Peyer's patch (tissue), 4 donors: Measurements from ENCODE around the gene ICAM1. TPM values are rescaled to one million over a fixed set of nuclear protein-coding genes. Genes with fewer than 3 reads are reported as not detected.

Experiments
- DNase-seq, 3 donors: peaks; one replicate each; pipeline ENCODE4 v3.0.0-alpha.2; 2017 to 2019
- H3K27ac ChIP-seq, 4 donors: fragments of 200-600 bp; sonication (generic); one replicate each; pipeline ENCODE4 v1.5.1; 2016 to 2019
- H3K27me3 ChIP-seq, 2 donors: fragments of 200-600 bp; sonication (generic); one replicate each; pipeline ENCODE4 v1.5.1; 2019
- H3K36me3 ChIP-seq, 3 donors: fragments of 200-600 bp; sonication (generic); one replicate each; pipeline ENCODE4 v1.5.1; 2016 to 2019
- H3K4me1 ChIP-seq, 4 donors: fragments of 200-600 bp; sonication (generic); one replicate each; pipeline ENCODE4 v1.5.1; 2016 to 2019
- H3K4me3 ChIP-seq, 4 donors: fragments of 200-600 bp; sonication (generic); 1 replicate in 3 of 4; 2 replicates in 1 of 4; pipeline ENCODE4 v1.5.1; 2016 to 2019; ENCODE audit warnings: mild to moderate bottlenecking in 1 of 4
- H3K9me3 ChIP-seq, 4 donors: fragments of 200-600 bp; sonication (generic); one replicate each; pipeline ENCODE4 v1.5.1; 2016 to 2019; ENCODE audit warnings: mild to moderate bottlenecking in 1 of 4
- CTCF ChIP-seq, 6 experiments: fragments of 450-650 bp in 4 of 6; fragments of 200-600 bp in 2 of 6; sonication (generic) in 1 of 6; IDR thresholded peaks; one replicate each; pipeline ENCODE4 v1.5.1; 2017 to 2019; ENCODE audit warnings: antibody characterized with exemption in 6 of 6, mild to moderate bottlenecking in 3 of 6, moderate library complexity in 1 of 6
- POLR2A ChIP-seq, 2 donors: fragments of 450-650 bp; IDR thresholded peaks; one replicate each; pipeline ENCODE4 v1.5.1; 2017; ENCODE audit warnings: antibody characterized with exemption in 2 of 2, mild to moderate bottlenecking in 2 of 2, moderate library complexity in 2 of 2
- total RNA-seq, 4 donors: library from RNA; depleted of rRNA; stranded (reverse); fragments of >200 nt; gene quantifications; one replicate each; pipeline ENCODE4 v1.1.0, GENCODE V29; 2016

ICAM1 gene, protein sequence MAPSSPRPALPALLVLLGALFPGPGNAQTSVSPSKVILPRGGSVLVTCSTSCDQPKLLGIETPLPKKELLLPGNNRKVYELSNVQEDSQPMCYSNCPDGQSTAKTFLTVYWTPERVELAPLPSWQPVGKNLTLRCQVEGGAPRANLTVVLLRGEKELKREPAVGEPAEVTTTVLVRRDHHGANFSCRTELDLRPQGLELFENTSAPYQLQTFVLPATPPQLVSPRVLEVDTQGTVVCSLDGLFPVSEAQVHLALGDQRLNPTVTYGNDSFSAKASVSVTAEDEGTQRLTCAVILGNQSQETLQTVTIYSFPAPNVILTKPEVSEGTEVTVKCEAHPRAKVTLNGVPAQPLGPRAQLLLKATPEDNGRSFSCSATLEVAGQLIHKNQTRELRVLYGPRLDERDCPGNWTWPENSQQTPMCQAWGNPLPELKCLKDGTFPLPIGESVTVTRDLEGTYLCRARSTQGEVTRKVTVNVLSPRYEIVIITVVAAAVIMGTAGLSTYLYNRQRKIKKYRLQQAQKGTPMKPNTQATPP
- 10 to 100 TPM in 2 of 4 donors, 1 to 10 TPM in 2; 2.6 to 62.7 (median 12.7) TPM for total RNA-seq

- DNase-seq, result peak; percentile 75 to 94 (median 86)
- H3K27me3 ChIP-seq, result no peaks in the 10 kb centered on the region
- TF ChIP-seq CTCF (IDR thresholded peaks at IDR 0.05) (peak in 5 of 6 experiments; percentile 18 to 35 (median 28)), POLR2A (IDR thresholded peaks at IDR 0.05) (peak; percentile 42 to 62)
- H3K4me3 ChIP-seq, result peak within 1 kb of the TSS; percentile 39 to 56 (median 54)
- peak within 1 kb of the TSS; percentile 82 to 95 (median 88) for H3K27ac ChIP-seq
- no peaks in the 10 kb centered on the region for H3K9me3 ChIP-seq
- H3K4me1 ChIP-seq, result peaks cover 0 to 15% (median 3%) of the 10 kb centered on the region in 4 donors
- H3K36me3 ChIP-seq, result no peaks in the 10 kb centered on the region
These were observed at the start of gene ICAM1 for GRCh38 chr19:10270616-10271394. ICAM1 (plus strand) TSS chr19:10271120; CDS start chr19:10271160, 40 bp downstream.

- Histone ChIP-seq H3K27ac (no peak overlapping the region), H3K27me3 (no peaks in the 10 kb centered on the region), H3K9me3 (no peaks in the 10 kb centered on the region), H3K4me1 (peaks cover 0 to 6% (median 0%) of the 10 kb centered on the region in 4 donors), H3K4me3 (no peak overlapping the region), H3K36me3 (peaks cover 0 to 5% (median 0%) of the 10 kb centered on the region in 3 donors)
- TF ChIP-seq CTCF (IDR thresholded peaks at IDR 0.05), result no peak
- TF ChIP-seq POLR2A (IDR thresholded peaks at IDR 0.05), result no peak
- no peak for DNase-seq
These were observed 48.6 kb upstream of the ICAM1 start for GRCh38 chr19:10222201-10222890.

DNA sequence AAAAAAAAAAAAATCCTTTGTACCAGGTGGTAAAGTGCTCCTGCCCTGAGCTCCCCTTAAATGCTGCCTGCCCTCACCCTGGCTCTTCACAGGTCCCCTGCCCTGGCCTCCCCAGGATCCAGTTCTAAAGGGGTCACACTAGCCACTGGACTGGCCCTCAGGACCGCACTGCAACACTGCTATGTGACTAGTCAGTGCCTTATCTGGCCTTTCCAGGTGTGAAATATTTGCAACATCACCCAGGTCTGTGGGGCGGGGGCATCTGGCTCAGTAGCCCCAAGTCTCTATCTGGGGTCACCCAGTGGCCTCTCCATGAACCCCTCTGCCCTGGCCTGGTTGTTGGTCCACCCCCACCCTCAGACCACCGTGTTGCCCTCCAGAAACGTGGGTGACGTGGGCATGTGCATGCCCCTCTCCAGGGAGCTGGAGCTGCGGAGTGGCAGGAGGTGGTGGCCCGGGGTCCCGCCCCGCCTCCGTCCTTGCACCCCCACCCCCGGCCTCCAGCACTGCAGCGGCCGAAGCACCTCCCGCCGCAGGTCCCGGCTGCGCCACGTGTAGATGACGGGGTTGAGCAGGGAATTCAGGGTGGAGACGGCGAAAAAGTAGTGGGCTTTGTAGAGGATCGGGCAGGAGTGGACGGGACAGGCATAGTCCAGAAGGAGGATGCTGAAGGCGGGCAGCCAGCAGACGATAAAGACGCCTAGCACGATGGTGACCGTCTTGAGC lies 47.3 kb upstream of the ICAM1 start:
- Histone ChIP-seq H3K36me3 (peaks cover 0 to 5% (median 0%) of the 10 kb centered on the region in 3 donors), H3K9me3 (no peaks in the 10 kb centered on the region), H3K27ac (no peak overlapping the region), H3K27me3 (no peaks in the 10 kb centered on the region), H3K4me1 (peaks cover 0 to 6% (median 2%) of the 10 kb centered on the region in 4 donors), H3K4me3 (no peak overlapping the region)
- no peak for TF ChIP-seq POLR2A (IDR thresholded peaks at IDR 0.05)
- no peak for TF ChIP-seq CTCF (IDR thresholded peaks at IDR 0.05)
- no peak for DNase-seq

GRCh38 chr19:10224337-10224736 lies 46.6 kb upstream of the ICAM1 start:
- Histone ChIP-seq H3K27me3 (no peaks in the 10 kb centered on the region), H3K9me3 (no peaks in the 10 kb centered on the region), H3K27ac (no peak overlapping the region), H3K4me3 (no peak overlapping the region), H3K36me3 (peaks cover 0 to 5% (median 0%) of the 10 kb centered on the region in 3 donors), H3K4me1 (peaks cover 0 to 10% (median 3%) of the 10 kb centered on the region in 4 donors)
- no peak for TF ChIP-seq POLR2A (IDR thresholded peaks at IDR 0.05)
- TF ChIP-seq CTCF (IDR thresholded peaks at IDR 0.05), result no peak
- no peak for DNase-seq
